Osteoblast (primary cell): ENCODE measurements around the gene MORC2. TPM values are rescaled to one million over a fixed set of nuclear protein-coding genes. Genes with fewer than 3 reads are reported as not detected.

ENCODE experiments used
- DNase-seq: peaks from one replicate; pipeline ENCODE4 v3.0.0; 2011; ENCODE audit warnings: low spot score, mixed read lengths; ENCODE audit not compliant: insufficient read length; ENCODE audit errors: missing footprints
- H2AFZ ChIP-seq: 2 replicates; pipeline ENCODE4 v1.6.0; 2011; ENCODE audit warnings: mild to moderate bottlenecking, low read length
- H3K27ac ChIP-seq: 2 replicates; pipeline ENCODE4 v1.5.1; 2011; ENCODE audit warnings: mild to moderate bottlenecking, low read depth, low read length, moderate library complexity
- H3K27me3 ChIP-seq: 2 replicates; pipeline ENCODE4 v1.6.0; 2012; ENCODE audit warnings: mild to moderate bottlenecking, control low read depth, inconsistent platforms, low read length, moderate library complexity; ENCODE audit not compliant: insufficient read depth
- H3K36me3 ChIP-seq: 2 replicates; pipeline ENCODE4 v1.5.1; 2011; ENCODE audit warnings: mild to moderate bottlenecking, low read length, control low read depth, moderate library complexity; ENCODE audit not compliant: insufficient read depth
- H3K4me1 ChIP-seq: 2 replicates; pipeline ENCODE4 v1.5.1; 2011; ENCODE audit warnings: mild to moderate bottlenecking, low read length, control low read depth, moderate library complexity; ENCODE audit not compliant: insufficient read depth
- H3K4me2 ChIP-seq: 2 replicates; pipeline ENCODE4 v1.6.0; 2011; ENCODE audit warnings: mild to moderate bottlenecking, low read length; ENCODE audit not compliant: insufficient read depth
- H3K4me3 ChIP-seq: fragments of 200-600 bp; sonication (generic); 3 replicates; pipeline ENCODE4 v1.5.1; 2012; ENCODE audit warnings: mild to moderate bottlenecking, low read length, inconsistent platforms; ENCODE audit not compliant: insufficient read depth
- H3K79me2 ChIP-seq: 2 replicates; pipeline ENCODE4 v1.6.0; 2012; ENCODE audit warnings: mild to moderate bottlenecking, low read length, control low read depth, inconsistent platforms; ENCODE audit not compliant: insufficient read depth
- H3K9me3 ChIP-seq: 2 replicates; pipeline ENCODE4 v1.5.1; 2011; ENCODE audit warnings: low read depth, low read length, control low read depth
- H4K20me1 ChIP-seq: 2 replicates; pipeline ENCODE4 v1.6.0; 2012; ENCODE audit warnings: mild to moderate bottlenecking, low read length, control low read depth; ENCODE audit not compliant: insufficient read depth
- CTCF ChIP-seq: IDR thresholded peaks from 2 replicates; pipeline ENCODE4 v1.5.1; 2011; ENCODE audit warnings: mild to moderate bottlenecking, low read depth, low read length, moderate library complexity; ENCODE audit errors: extremely low read depth
- total RNA-seq: library from RNA; depleted of rRNA; stranded (reverse); fragments of >200 nt; gene quantifications from 2 replicates; pipeline ENCODE4 v1.2.3, GENCODE V29; 2012

Gene MORC2
- total RNA-seq, 1 donor: 17.0 TPM

GRCh38 chr22:30928401-30928800 is 40.2 kb downstream of the MORC2 start:
- H3K27ac ChIP-seq: no peak overlapping the region
- H3K4me2 ChIP-seq: no peak overlapping the region
- no peak overlapping the region for H3K4me3 ChIP-seq
- peaks cover 7% of the 10 kb centered on the region for H4K20me1 ChIP-seq
- DNase-seq: no peak
- no peaks in the 10 kb centered on the region for H3K27me3 ChIP-seq
- no peaks in the 10 kb centered on the region for H3K79me2 ChIP-seq
- H3K36me3 ChIP-seq: peaks cover 65% of the 10 kb centered on the region
- no peaks in the 10 kb centered on the region for H3K9me3 ChIP-seq
- H2AFZ ChIP-seq: no peak overlapping the region
- TF ChIP-seq CTCF: no peak
- H3K4me1 ChIP-seq: no peaks in the 10 kb centered on the region

- no peaks in the 10 kb centered on the region for H3K27me3 ChIP-seq
- no peak for TF ChIP-seq CTCF
- no peaks in the 10 kb centered on the region for H3K79me2 ChIP-seq
- no peak overlapping the region for H3K27ac ChIP-seq
- H3K36me3 ChIP-seq: peaks cover 59% of the 10 kb centered on the region
- H3K4me3 ChIP-seq: no peak overlapping the region
- DNase-seq: no peak
- H2AFZ ChIP-seq: no peak overlapping the region
- H3K4me1 ChIP-seq: no peaks in the 10 kb centered on the region
- no peak overlapping the region for H3K4me2 ChIP-seq
- no peaks in the 10 kb centered on the region for H3K9me3 ChIP-seq
- H4K20me1 ChIP-seq: peaks cover 5% of the 10 kb centered on the region
Measured at GRCh38 chr22:30927806-30928205, 40.8 kb downstream of the MORC2 start.

- H3K36me3 ChIP-seq: peaks cover 50% of the 10 kb centered on the region
- no peak for TF ChIP-seq CTCF
- H3K79me2 ChIP-seq: no peaks in the 10 kb centered on the region
Measured at GRCh38 chr22:30926706-30927105, 41.9 kb downstream of the MORC2 start.

GRCh38 chr22:30925667-30926066 is 42.9 kb downstream of the MORC2 start:
- Histone ChIP-seq H3K4me3 (no peak overlapping the region), H3K36me3 (peaks cover 40% of the 10 kb centered on the region), H4K20me1 (no peaks in the 10 kb centered on the region), H3K79me2 (no peaks in the 10 kb centered on the region), H2AFZ (no peak overlapping the region), H3K27me3 (no peaks in the 10 kb centered on the region), H3K4me1 (peaks cover 10% of the 10 kb centered on the region), H3K4me2 (no peak overlapping the region), H3K9me3 (no peaks in the 10 kb centered on the region), H3K27ac (no peak overlapping the region)
- TF ChIP-seq CTCF: no peak
- DNase-seq: no peak

More at GRCh38 chr22:30926706-30927105, 41.9 kb downstream of the MORC2 start:
- Histone ChIP-seq H3K4me1 (peaks cover under 1% of the 10 kb centered on the region), H3K4me3 (no peak overlapping the region), H3K27ac (no peak overlapping the region), H3K4me2 (no peak overlapping the region), H3K9me3 (no peaks in the 10 kb centered on the region), H2AFZ (no peak overlapping the region), H3K27me3 (no peaks in the 10 kb centered on the region), H4K20me1 (peaks cover 5% of the 10 kb centered on the region)
- no peak for DNase-seq
